SU-DHL-6 (cell line): ENCODE measurements around the gene DHRS13.

ENCODE experiments used
- EZH2phosphoT487 ChIP-seq: fragments of 200-600 bp; sonication (generic), shearing (Covaris generic); conservative IDR thresholded peaks from 2 replicates; pipeline ENCODE4 v1.6.1; 2018; ENCODE audit warnings: mild to moderate bottlenecking, antibody characterized with exemption, low read length, moderate library complexity, mixed read lengths
- TF ChIP-seq, protein P1 (sequence below): fragments of 200-600 bp; sonication (generic); IDR thresholded peaks from one replicate; pipeline ENCODE4 v1.5.1; 2017; ENCODE audit warnings: antibody characterized with exemption, mild to moderate bottlenecking, low read length, moderate library complexity; ENCODE audit not compliant: insufficient read depth, poor library complexity, severe bottlenecking

DNA sequence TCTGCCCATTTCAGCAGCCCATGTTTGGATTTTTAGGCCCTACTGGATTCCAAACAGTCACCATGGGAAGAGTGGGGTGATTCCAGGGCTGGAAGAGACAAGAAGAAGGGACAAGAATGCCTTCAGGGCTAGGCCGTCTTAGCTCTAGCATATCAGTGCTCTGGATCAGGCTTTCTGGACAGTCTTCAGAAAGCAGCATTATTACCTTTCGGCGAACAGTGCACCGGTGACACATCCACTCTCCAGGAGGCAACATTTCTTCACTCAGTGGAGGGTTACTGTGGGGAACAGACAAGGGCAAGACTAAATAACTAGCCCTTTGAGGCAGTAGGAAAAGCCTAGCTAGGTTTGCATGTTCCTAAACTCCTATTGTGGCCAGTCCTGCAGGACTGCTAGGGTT lies 23.9 kb upstream of the DHRS13 start:
- TF ChIP-seq, protein P1, sequence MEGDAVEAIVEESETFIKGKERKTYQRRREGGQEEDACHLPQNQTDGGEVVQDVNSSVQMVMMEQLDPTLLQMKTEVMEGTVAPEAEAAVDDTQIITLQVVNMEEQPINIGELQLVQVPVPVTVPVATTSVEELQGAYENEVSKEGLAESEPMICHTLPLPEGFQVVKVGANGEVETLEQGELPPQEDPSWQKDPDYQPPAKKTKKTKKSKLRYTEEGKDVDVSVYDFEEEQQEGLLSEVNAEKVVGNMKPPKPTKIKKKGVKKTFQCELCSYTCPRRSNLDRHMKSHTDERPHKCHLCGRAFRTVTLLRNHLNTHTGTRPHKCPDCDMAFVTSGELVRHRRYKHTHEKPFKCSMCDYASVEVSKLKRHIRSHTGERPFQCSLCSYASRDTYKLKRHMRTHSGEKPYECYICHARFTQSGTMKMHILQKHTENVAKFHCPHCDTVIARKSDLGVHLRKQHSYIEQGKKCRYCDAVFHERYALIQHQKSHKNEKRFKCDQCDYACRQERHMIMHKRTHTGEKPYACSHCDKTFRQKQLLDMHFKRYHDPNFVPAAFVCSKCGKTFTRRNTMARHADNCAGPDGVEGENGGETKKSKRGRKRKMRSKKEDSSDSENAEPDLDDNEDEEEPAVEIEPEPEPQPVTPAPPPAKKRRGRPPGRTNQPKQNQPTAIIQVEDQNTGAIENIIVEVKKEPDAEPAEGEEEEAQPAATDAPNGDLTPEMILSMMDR: no peak
- TF ChIP-seq EZH2phosphoT487: no peak
